B cell (primary cell): ENCODE data around the gene ZFP92. TPM values are rescaled to one million over a fixed set of nuclear protein-coding genes. Genes with fewer than 3 reads are reported as not detected.

Source experiments
- ATAC-seq: fragments of 200-7000 bp; cut with Tn5 transposase; one replicate; pipeline ENCODE4 v1.10.0; 2021; ENCODE audit warnings: low read depth, mild to moderate bottlenecking, moderate number of reproducible peaks, moderate library complexity
- CTCF ChIA-PET: fragments of 350-600 bp; sonication (Branson Sonifier 250); formaldehyde crosslinking; loops from one replicate; lab custom pipeline; 2021; ENCODE audit warnings: antibody characterized with exemption, inconsistent platforms; lab: Charles Lee
- POLR2A ChIA-PET: fragments of 350-600 bp; sonication (Branson Sonifier 250); formaldehyde crosslinking; loops from one replicate; lab custom pipeline; 2021; ENCODE audit warnings: antibody characterized with exemption; lab: Charles Lee
- DNase-seq: peaks from one replicate; pipeline ENCODE4 v3.0.0; 2013
- H2AFZ ChIP-seq: 2 replicates; pipeline ENCODE4 v1.6.1; 2012; ENCODE audit warnings: mild to moderate bottlenecking, low read depth, low read length; ENCODE audit not compliant: insufficient read depth, poor library complexity, severe bottlenecking
- H3K27ac ChIP-seq, 2 donors: 1 replicate in 1 of 2; 2 replicates in 1 of 2; pipeline ENCODE4 v1.5.1; 2012 to 2013; ENCODE audit warnings: low read length in 2 of 2, mild to moderate bottlenecking in 2 of 2, moderate library complexity in 1 of 2
- H3K27me3 ChIP-seq, 4 experiments: fragments of 200-600 bp in 1 of 4; sonication (generic) in 1 of 4; replicated peaks in 1 of 4; 1 replicate in 2 of 4; 2 replicates in 2 of 4; pipeline versions ENCODE4 v1.6.1 to v1.7.0; 2013 to 2016; ENCODE audit warnings: low read length in 3 of 4, mild to moderate bottlenecking in 2 of 4, mixed read lengths in 1 of 4, moderate library complexity in 1 of 4; ENCODE audit not compliant: insufficient read depth in 4 of 4, control insufficient read depth in 3 of 4; ENCODE audit errors: control extremely low read depth in 1 of 4
- H3K36me3 ChIP-seq, 2 experiments: replicated peaks in 1 of 2; 1 replicate in 1 of 2; 2 replicates in 1 of 2; pipeline versions ENCODE4 v1.6.1 to v1.7.1; 2013; ENCODE audit warnings: low read length in 1 of 2; ENCODE audit not compliant: insufficient read depth in 2 of 2, control insufficient read depth in 1 of 2; ENCODE audit errors: control extremely low read depth in 1 of 2, extremely low read depth in 1 of 2
- H3K4me1 ChIP-seq, 2 donors: fragments of 200-600 bp in 1 of 2; sonication (generic) in 1 of 2; 1 replicate in 1 of 2; 2 replicates in 1 of 2; pipeline versions ENCODE4 v1.5.1 to v1.6.1; 2013 to 2017; ENCODE audit warnings: low read length in 2 of 2; ENCODE audit not compliant: control insufficient read depth in 2 of 2, insufficient read depth in 2 of 2
- H3K4me2 ChIP-seq: replicated peaks from 2 replicates; pipeline ENCODE3; 2012; ENCODE audit warnings: mild to moderate bottlenecking, low read depth, low read length; ENCODE audit not compliant: poor library complexity, severe bottlenecking
- H3K4me3 ChIP-seq, 5 experiments: fragments of 200-600 bp in 1 of 5; sonication (generic) in 1 of 5; 1 replicate in 3 of 5; 2 replicates in 2 of 5; pipeline versions ENCODE4 v1.5.1 to v1.7.0; 2011 to 2016; ENCODE audit warnings: low read length in 4 of 5, mild to moderate bottlenecking in 4 of 5, low read depth in 2 of 5, control low read depth in 1 of 5, moderate library complexity in 1 of 5; ENCODE audit not compliant: insufficient read depth in 1 of 5; ENCODE audit errors: control extremely low read depth in 1 of 5, extremely low read depth in 1 of 5
- H3K79me2 ChIP-seq: fragments of 200-600 bp; sonication (generic); one replicate; pipeline ENCODE4 v1.6.0; 2016; ENCODE audit warnings: low read length; ENCODE audit not compliant: control insufficient read depth, insufficient read depth
- H3K9ac ChIP-seq: fragments of 200-600 bp; sonication (generic); 2 replicates; pipeline ENCODE4 v1.6.1; 2017; ENCODE audit warnings: mild to moderate bottlenecking, low read length, moderate library complexity
- H3K9me3 ChIP-seq, 3 donors: one replicate each; pipeline versions ENCODE4 v1.6.1 to v1.7.1; 2013; ENCODE audit warnings: low read length in 2 of 3; ENCODE audit not compliant: control insufficient read depth in 2 of 3, insufficient read depth in 1 of 3; ENCODE audit errors: control extremely low read depth in 1 of 3
- H4K20me1 ChIP-seq: 2 replicates; pipeline ENCODE4 v1.6.0; 2012; ENCODE audit warnings: mild to moderate bottlenecking, low read length; ENCODE audit not compliant: insufficient read depth, control insufficient read depth, poor library complexity, severe bottlenecking
- H3K27ac Mint-ChIP-seq: one replicate; pipeline ENCODE4 v1.8.0; 2021; ENCODE audit warnings: mixed read lengths
- H3K27me3 Mint-ChIP-seq: one replicate; pipeline ENCODE4 v1.8.0; 2021; ENCODE audit warnings: mixed read lengths
- H3K4me1 Mint-ChIP-seq: one replicate; pipeline ENCODE4 v1.8.0; 2021; ENCODE audit warnings: mixed read lengths
- H3K4me3 Mint-ChIP-seq: one replicate; pipeline ENCODE4 v1.8.0; 2021; ENCODE audit warnings: mixed read lengths
- H3K9me3 Mint-ChIP-seq: one replicate; pipeline ENCODE4 v1.8.0; 2022; ENCODE audit warnings: mixed read lengths; ENCODE audit not compliant: insufficient read depth
- CTCF ChIP-seq: fragments of 200-600 bp; IDR thresholded peaks from one replicate; pipeline ENCODE4 v1.8.0; 2022; ENCODE audit warnings: antibody characterized with exemption, mild to moderate bottlenecking
- EZH2 ChIP-seq: IDR thresholded peaks from 2 replicates; pipeline ENCODE4 v1.6.1; 2012; ENCODE audit warnings: borderline replicate concordance, low read depth, mild to moderate bottlenecking, moderate library complexity, low read length; ENCODE audit not compliant: insufficient read depth, poor library complexity, severe bottlenecking
- WGBS: methylation state at CpG from one replicate; pipeline ENCODE4 v1.1.5; 2013; ENCODE audit warnings: missing lambda C conversion rate; ENCODE audit not compliant: insufficient coverage; 5-methylcytosine and 5-hydroxymethylcytosine counted together
- intact Hi-C: fragments of 100-400 bp; cut with micrococcal nuclease; formaldehyde crosslinking; loops from one replicate; pipeline ENCODE4 v1.10.0; 2022
- polyA plus RNA-seq: library from polyadenylated mRNA; depleted of rRNA; stranded (reverse); fragments of >200 nt; gene quantifications from 2 replicates; pipeline ENCODE4 v1.2.3, GENCODE V29; 2012
- total RNA-seq, 2 donors: library from RNA; stranded (reverse); fragments of 120-200 nt in 1 of 2; gene quantifications; 1 replicate in 1 of 2; 2 replicates in 1 of 2; pipeline versions ENCODE4 v1.2.3 to v1.2.4, GENCODE V29; 2013 to 2022

ZFP92 gene
- total and polyA plus RNA-seq, 2 donors (not counting 1 experiment from before 2014, with no cell fraction given) = 0.24 to 1.6 TPM

- CTCF ChIA-PET = interaction anchor here (1.4 kb wide), 1 partner anchor 17 kb away, joined by 4 read pairs; no protein-coding TSS in a partner anchor
- no peaks in the 10 kb centered on the region for H3K4me1 ChIP-seq
- Mint-ChIP-seq H3K4me3 (no peak overlapping the region), H3K27me3 (no peaks in the 10 kb centered on the region), H3K4me1 (no peaks in the 10 kb centered on the region), H3K9me3 (no peaks in the 10 kb centered on the region), H3K27ac (no peak overlapping the region)
- DNase-seq (no peak), ATAC-seq (no peak)
- no peak overlapping the region for H3K4me2 ChIP-seq
- WGBS = 94% methylated on average over 13 of the region's 25 CpGs
- no peak overlapping the region for H3K9ac ChIP-seq
- H3K79me2 ChIP-seq = no peaks in the 10 kb centered on the region
- no peaks in the 10 kb centered on the region for H3K9me3 ChIP-seq
- TF ChIP-seq CTCF (no peak), EZH2 (no peak)
- no peaks in the 10 kb centered on the region for H3K36me3 ChIP-seq
- no peak overlapping the region for H2AFZ ChIP-seq
- intact Hi-C loops = no loop called here
- H3K27ac ChIP-seq = no peak overlapping the region
- no peaks in the 10 kb centered on the region for H4K20me1 ChIP-seq
- POLR2A ChIA-PET = no interaction called here
- H3K4me3 ChIP-seq = no peak overlapping the region
- H3K27me3 ChIP-seq = no peaks in the 10 kb centered on the region
These were observed 32.4 kb downstream of the ZFP92 start for GRCh38 chrX:153443476-153444332.

GRCh38 chrX:153444333-153445011 lies 33.2 kb downstream of the ZFP92 start:
- H3K9ac ChIP-seq = no peak overlapping the region

More at GRCh38 chrX:153444333-153445011, 33.2 kb downstream of the ZFP92 start:
- Mint-ChIP-seq H3K27me3 (no peaks in the 10 kb centered on the region), H3K4me1 (no peaks in the 10 kb centered on the region), H3K27ac (no peak overlapping the region), H3K4me3 (no peak overlapping the region), H3K9me3 (no peaks in the 10 kb centered on the region)
- intact Hi-C loops = no loop called here
- 96% methylated on average over 29 of the region's 37 CpGs for WGBS
- Histone ChIP-seq H3K79me2 (no peaks in the 10 kb centered on the region), H3K27ac (no peak overlapping the region), H3K4me2 (no peak overlapping the region), H3K4me1 (no peaks in the 10 kb centered on the region), H3K36me3 (no peaks in the 10 kb centered on the region), H3K27me3 (no peaks in the 10 kb centered on the region), H2AFZ (no peak overlapping the region), H3K4me3 (no peak overlapping the region), H3K9me3 (no peaks in the 10 kb centered on the region), H4K20me1 (no peaks in the 10 kb centered on the region)
- ChIA-PET POLR2A (no interaction called here), CTCF (no interaction called here)
- no peak for DNase-seq
- ATAC-seq = no peak
- no peak for TF ChIP-seq EZH2
- no peak for TF ChIP-seq CTCF
